ENCODE measurements around the gene TSKU.

DNA sequence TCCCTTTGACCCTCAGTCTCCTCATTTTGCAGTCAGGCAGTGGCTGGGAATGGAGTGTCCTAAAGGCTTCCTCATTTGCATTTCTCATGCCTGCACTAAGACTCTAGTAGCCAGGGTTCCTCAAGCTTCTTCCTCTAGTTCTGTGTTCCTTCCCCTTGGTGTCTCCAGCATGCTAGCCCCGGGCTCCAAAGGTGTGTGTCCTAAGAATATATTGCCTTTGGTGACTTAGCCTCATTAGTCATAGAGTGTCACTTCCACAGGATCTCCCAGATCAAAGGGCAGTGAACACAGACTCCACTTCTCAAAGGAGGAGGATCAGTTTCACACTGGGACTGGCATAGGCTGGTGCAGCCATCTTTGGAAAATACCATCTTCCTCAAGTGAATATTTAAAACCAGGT lies 56.2 kb downstream of the TSKU start:
- TF ChIP-seq EZH2 (IDR thresholded peaks at IDR 0.05), result no peak
- TF ChIP-seq POLR2AphosphoS5 (IDR thresholded peaks at IDR 0.05; ENCODE audit: borderline replicate concordance, low read depth, low read length), result no peak
- no peak for TF ChIP-seq FOXP2 (optimal IDR thresholded peaks at IDR 0.05; ENCODE audit: control extremely low read depth, extremely low read length, insufficient read depth)

All from SK-N-MC (cell line).